ENCODE data around the gene SH3TC1. TPM values are rescaled to one million over a fixed set of nuclear protein-coding genes. Genes with fewer than 3 reads are reported as not detected.

The SH3TC1 gene
- total and polyA plus RNA-seq, 2 of the 13 experiments (the other 11 are each of a cell fraction or from before 2014, with no cell fraction given): 14.9 to 21.8 TPM

DNA sequence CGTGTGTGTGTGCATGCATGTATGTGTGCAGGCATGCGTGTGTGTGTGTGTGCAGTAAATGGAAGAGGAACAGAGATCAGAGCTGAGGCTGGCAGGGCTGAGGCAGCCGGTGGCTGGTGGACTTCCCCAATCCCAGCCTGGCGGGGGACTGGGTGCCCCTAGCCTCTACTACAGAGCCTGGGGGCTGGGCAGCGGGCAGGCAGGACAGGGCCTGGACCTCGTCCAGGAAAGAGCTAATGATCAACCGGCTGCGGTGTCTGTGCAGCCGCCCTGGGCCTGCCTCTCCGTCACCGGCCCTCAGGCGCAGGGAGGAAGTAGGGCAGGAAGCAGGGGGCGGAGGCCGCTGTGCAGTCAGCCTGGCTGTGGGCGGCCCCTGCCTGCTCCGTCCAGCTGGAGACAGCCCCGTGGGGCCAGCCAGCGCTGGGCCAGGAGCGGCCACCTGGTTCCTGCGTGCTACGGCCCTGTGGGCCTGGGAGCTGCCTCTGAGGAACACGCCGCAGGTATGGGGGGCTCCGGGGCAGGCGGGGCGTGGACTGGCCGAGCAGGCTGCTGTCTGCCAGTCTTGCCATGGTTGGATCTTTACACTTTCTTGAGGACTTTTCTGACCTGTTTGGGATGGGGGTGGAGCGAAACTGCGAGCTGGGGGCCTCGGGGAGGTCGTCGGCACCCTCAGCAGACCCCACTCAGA is at the start of gene SH3TC1 (continued):
- peak; percentile 84 for TF ChIP-seq THAP11 (CRISPR knock-in tag; IDR thresholded peaks at IDR 0.05)
- TF ChIP-seq CREM (IDR thresholded peaks at IDR 0.05): 0 out of 2 replicates have a peak, but pooled peaks have one; percentile 23
- no peak for TF ChIP-seq CREM (CRISPR knock-in tag; IDR thresholded peaks at IDR 0.05)
- TF ChIP-seq, protein P1, sequence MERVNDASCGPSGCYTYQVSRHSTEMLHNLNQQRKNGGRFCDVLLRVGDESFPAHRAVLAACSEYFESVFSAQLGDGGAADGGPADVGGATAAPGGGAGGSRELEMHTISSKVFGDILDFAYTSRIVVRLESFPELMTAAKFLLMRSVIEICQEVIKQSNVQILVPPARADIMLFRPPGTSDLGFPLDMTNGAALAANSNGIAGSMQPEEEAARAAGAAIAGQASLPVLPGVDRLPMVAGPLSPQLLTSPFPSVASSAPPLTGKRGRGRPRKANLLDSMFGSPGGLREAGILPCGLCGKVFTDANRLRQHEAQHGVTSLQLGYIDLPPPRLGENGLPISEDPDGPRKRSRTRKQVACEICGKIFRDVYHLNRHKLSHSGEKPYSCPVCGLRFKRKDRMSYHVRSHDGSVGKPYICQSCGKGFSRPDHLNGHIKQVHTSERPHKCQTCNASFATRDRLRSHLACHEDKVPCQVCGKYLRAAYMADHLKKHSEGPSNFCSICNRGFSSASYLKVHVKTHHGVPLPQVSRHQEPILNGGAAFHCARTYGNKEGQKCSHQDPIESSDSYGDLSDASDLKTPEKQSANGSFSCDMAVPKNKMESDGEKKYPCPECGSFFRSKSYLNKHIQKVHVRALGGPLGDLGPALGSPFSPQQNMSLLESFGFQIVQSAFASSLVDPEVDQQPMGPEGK (CRISPR knock-in tag; IDR thresholded peaks at IDR 0.05): peak; percentile 90
- no peak for TF ChIP-seq HHEX (CRISPR knock-in tag; IDR thresholded peaks at IDR 0.05)
- TF ChIP-seq IRF2 (CRISPR knock-in tag; IDR thresholded peaks at IDR 0.05): peak; percentile 70; the same call in 1 of the 2 replicates
- TF ChIP-seq, protein P2, sequence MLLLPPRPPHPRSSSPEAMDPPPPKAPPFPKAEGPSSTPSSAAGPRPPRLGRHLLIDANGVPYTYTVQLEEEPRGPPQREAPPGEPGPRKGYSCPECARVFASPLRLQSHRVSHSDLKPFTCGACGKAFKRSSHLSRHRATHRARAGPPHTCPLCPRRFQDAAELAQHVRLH (CRISPR knock-in tag; IDR thresholded peaks at IDR 0.05; ENCODE audit: borderline replicate concordance, low read depth): peak; percentile 73; the same call in 1 of the 2 replicates
- TF ChIP-seq, protein P3, sequence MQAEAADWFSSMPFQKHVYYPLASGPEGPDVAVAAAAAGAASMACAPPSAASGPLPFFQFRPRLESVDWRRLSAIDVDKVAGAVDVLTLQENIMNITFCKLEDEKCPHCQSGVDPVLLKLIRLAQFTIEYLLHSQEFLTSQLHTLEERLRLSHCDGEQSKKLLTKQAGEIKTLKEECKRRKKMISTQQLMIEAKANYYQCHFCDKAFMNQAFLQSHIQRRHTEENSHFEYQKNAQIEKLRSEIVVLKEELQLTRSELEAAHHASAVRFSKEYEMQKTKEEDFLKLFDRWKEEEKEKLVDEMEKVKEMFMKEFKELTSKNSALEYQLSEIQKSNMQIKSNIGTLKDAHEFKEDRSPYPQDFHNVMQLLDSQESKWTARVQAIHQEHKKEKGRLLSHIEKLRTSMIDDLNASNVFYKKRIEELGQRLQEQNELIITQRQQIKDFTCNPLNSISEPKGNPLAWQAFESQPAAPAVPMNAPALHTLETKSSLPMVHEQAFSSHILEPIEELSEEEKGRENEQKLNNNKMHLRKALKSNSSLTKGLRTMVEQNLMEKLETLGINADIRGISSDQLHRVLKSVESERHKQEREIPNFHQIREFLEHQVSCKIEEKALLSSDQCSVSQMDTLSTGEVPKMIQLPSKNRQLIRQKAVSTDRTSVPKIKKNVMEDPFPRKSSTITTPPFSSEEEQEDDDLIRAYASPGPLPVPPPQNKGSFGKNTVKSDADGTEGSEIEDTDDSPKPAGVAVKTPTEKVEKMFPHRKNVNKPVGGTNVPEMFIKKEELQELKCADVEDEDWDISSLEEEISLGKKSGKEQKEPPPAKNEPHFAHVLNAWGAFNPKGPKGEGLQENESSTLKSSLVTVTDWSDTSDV (CRISPR knock-in tag; IDR thresholded peaks at IDR 0.05): no peak
- TF ChIP-seq SP1 (IDR thresholded peaks at IDR 0.05): no peak
- TF ChIP-seq SP1 (CRISPR knock-in tag; IDR thresholded peaks at IDR 0.05): peak; percentile 73
- TF ChIP-seq FOXA1 (IDR thresholded peaks at IDR 0.05): no peak
- 0 out of 2 replicates have a peak, but pooled peaks have one; percentile 12 for TF ChIP-seq FOXA1 (CRISPR knock-in tag; IDR thresholded peaks at IDR 0.05)
- TF ChIP-seq ZNF260 (CRISPR knock-in tag; IDR thresholded peaks at IDR 0.05; ENCODE audit: borderline replicate concordance, low read depth): no peak
- TF ChIP-seq, protein P4, sequence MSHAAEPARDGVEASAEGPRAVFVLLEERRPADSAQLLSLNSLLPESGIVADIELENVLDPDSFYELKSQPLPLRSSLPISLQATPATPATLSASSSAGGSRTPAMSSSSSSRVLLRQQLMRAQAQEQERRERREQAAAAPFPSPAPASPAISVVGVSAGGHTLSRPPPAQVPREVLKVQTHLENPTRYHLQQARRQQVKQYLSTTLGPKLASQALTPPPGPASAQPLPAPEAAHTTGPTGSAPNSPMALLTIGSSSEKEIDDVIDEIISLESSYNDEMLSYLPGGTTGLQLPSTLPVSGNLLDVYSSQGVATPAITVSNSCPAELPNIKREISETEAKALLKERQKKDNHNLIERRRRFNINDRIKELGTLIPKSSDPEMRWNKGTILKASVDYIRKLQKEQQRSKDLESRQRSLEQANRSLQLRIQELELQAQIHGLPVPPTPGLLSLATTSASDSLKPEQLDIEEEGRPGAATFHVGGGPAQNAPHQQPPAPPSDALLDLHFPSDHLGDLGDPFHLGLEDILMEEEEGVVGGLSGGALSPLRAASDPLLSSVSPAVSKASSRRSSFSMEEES (CRISPR knock-in tag; IDR thresholded peaks at IDR 0.05): peak; percentile 47; the same call in 1 of the 2 replicates
- TF ChIP-seq, protein P5, sequence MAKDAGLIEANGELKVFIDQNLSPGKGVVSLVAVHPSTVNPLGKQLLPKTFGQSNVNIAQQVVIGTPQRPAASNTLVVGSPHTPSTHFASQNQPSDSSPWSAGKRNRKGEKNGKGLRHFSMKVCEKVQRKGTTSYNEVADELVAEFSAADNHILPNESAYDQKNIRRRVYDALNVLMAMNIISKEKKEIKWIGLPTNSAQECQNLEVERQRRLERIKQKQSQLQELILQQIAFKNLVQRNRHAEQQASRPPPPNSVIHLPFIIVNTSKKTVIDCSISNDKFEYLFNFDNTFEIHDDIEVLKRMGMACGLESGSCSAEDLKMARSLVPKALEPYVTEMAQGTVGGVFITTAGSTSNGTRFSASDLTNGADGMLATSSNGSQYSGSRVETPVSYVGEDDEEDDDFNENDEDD (CRISPR knock-in tag; IDR thresholded peaks at IDR 0.05; ENCODE audit: borderline replicate concordance): peak; percentile 60; the same call in 1 of the 2 replicates
- TF ChIP-seq ZSCAN25 (CRISPR knock-in tag; IDR thresholded peaks at IDR 0.05): peak; percentile 92
- peak; percentile 93 for TF ChIP-seq SAFB2 (CRISPR knock-in tag; IDR thresholded peaks at IDR 0.05; ENCODE audit: borderline replicate concordance, low read depth)
- TF ChIP-seq TSC22D2 (CRISPR knock-in tag; IDR thresholded peaks at IDR 0.05; ENCODE audit: borderline replicate concordance): peak; percentile 65; the same call in 1 of the 2 replicates
- TF ChIP-seq, protein P6, sequence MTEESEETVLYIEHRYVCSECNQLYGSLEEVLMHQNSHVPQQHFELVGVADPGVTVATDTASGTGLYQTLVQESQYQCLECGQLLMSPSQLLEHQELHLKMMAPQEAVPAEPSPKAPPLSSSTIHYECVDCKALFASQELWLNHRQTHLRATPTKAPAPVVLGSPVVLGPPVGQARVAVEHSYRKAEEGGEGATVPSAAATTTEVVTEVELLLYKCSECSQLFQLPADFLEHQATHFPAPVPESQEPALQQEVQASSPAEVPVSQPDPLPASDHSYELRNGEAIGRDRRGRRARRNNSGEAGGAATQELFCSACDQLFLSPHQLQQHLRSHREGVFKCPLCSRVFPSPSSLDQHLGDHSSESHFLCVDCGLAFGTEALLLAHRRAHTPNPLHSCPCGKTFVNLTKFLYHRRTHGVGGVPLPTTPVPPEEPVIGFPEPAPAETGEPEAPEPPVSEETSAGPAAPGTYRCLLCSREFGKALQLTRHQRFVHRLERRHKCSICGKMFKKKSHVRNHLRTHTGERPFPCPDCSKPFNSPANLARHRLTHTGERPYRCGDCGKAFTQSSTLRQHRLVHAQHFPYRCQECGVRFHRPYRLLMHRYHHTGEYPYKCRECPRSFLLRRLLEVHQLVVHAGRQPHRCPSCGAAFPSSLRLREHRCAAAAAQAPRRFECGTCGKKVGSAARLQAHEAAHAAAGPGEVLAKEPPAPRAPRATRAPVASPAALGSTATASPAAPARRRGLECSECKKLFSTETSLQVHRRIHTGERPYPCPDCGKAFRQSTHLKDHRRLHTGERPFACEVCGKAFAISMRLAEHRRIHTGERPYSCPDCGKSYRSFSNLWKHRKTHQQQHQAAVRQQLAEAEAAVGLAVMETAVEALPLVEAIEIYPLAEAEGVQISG (CRISPR knock-in tag; IDR thresholded peaks at IDR 0.05): peak; percentile 80
- TF ChIP-seq HNRNPH1 (optimal IDR thresholded peaks at IDR 0.05; ENCODE audit: low read depth, low read length): no peak

Measured in HepG2 (cell line).